Measurements from ENCODE around the gene MAS1.

- TF ChIP-seq ISL1 (CRISPR knock-in tag; IDR thresholded peaks at IDR 0.05) (no peak), ARNTL (CRISPR knock-in tag; IDR thresholded peaks at IDR 0.05; ENCODE audit: borderline replicate concordance, low read depth) (no peak), CSRNP3 (CRISPR knock-in tag; IDR thresholded peaks at IDR 0.05) (no peak), TOX (CRISPR knock-in tag; IDR thresholded peaks at IDR 0.05; ENCODE audit: borderline replicate concordance) (no peak), TSHZ2 (CRISPR knock-in tag; IDR thresholded peaks at IDR 0.05) (no peak)
Measured at GRCh38 chr6:159902620-159903019, 11.8 kb downstream of the MAS1 start.
